Left renal cortex interstitium (tissue), 4 donors: ENCODE data around the gene TTYH2. TPM values are rescaled to one million over a fixed set of nuclear protein-coding genes. Genes with fewer than 3 reads are reported as not detected.
A peak's percentile ranks its signal among the peaks of the same experiment; 100 is the strongest.

ENCODE experiments used
- DNase-seq, 4 donors: peaks; one replicate each; pipeline ENCODE4 v3.0.0-alpha.2; 2013; ENCODE audit warnings: low read depth in 4 of 4, low spot score in 2 of 4, missing footprints in 1 of 4
- polyA plus RNA-seq, 4 donors: library from polyadenylated mRNA; unstranded; fragments of 120-200 nt; gene quantifications; one replicate each; pipeline ENCODE4 v1.2.1, GENCODE V29; 2013; ENCODE audit not compliant: insufficient read length in 4 of 4

The TTYH2 gene
- polyA plus RNA-seq, 4 donors, result 16.9 to 19.0 (median 18.3) TPM

DNA sequence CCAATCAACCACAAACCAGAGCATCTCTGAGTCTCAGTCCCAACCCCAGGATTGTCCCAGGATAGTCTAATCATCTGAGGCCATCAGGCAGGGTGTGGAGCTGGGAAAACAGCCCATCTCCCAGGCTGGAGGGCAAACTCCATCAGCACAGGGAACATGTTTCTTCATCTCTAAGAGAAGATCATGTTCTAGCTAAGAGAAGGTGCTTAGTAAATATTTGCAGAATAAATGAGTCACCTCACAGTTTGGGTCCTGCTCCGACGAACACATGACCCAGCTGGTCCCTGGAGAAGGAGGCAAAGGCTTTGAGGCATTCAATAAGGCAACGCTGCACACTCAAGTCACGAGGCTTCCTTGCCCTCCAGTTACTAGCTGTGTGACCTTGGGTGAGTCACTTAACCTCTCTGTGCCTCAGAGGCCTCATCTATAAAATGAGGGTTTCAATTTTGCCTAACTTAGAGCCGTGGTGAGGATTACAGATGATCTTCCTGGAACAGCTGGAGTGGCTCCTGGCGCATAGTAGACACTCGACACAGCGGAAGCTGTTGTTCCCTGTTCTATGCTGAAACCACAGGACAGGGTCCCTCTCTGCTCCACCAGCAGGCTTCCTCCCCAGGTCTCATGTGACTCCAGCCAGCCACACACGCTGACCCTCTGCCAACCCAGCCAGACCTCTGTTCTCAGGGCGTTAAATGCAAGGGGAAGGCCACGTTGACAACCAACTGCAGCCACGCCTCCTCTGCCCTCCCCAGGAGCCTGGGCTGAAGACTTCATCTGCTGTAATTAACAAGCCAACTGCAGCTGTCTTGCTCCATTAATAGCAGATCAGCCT is 20.2 kb upstream of the TTYH2 start:
- no peak for DNase-seq

DNA sequence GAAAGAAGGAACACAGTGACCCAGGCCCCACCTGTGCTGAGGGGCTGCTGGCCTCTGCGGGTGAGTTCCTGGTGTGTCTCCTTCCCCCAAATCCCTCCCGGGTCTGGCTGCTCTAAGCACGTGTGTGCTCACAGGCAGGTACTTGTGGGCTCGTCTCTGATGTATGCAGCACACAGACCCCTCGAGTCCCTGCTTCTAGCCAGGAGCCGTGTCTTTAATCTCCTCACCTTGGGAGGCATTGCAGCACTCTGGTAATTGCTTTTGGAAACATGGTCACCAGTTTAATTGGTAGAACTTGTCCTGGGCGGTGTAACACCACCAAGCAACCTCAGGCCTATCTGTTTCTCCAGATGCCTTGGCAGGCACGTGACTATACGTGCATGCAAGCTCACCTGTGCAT is 18.7 kb upstream of the TTYH2 start:
- DNase-seq, result no peak

DNA sequence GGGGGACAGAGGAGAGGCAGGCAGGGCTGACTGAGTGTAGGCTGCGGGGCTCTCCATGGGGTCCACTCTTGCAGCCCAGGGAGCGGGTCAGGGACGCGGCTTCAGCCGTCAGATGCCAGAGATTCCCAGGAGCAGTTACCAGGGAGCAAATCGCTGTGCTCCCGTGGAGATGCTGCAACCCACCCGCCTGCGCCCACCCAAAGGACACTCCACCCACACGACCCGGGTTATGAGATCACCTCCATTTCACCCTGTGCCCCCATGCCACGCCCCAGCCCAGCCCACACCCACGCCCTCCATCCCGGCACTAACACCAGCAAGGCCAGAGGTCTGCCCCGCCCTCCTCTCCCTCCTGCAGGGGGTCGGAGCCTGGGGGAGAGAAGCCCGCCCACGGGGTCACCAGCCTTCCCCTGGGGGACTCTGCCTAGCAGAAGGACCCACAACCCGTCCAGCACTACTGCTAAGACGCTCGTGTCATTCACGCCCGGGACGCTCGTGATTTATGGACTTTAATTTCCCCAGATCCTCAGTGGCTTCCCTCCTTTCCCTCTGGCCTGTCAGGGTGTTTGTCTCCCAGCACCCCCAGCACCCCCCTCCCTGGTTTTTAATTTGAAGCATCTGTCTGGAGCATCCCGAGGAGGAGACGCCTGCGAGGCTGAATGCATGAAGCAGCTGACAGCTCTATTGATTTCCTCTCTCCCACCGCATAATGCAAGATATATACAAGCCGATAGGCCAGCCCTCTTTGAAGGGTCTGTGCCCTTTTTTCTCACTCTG is 16.6 kb upstream of the TTYH2 start:
- DNase-seq, result no peak

DNA sequence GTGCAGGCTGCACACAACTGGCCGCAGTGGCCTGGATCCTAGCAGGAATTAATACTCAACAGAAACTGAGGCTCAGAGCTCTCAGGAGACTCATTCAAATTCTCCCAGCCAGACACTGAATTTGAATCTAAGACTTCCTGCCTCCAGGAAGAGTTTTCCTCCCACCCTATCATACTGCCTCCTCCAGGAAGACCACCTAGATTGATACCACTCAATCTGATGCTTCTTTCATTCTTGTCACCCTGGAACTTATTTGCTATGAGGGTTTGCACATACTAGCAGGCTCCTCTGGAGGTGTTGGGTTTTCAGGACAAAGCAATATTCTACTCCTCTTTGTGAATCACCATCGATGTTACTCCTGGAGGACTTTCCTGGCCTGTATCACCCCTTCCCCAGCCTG is 15.6 kb upstream of the TTYH2 start:
- no peak for DNase-seq

GRCh38 chr17:74198694-74199093 is 14.7 kb upstream of the TTYH2 start:
- DNase-seq, result no peak

DNA sequence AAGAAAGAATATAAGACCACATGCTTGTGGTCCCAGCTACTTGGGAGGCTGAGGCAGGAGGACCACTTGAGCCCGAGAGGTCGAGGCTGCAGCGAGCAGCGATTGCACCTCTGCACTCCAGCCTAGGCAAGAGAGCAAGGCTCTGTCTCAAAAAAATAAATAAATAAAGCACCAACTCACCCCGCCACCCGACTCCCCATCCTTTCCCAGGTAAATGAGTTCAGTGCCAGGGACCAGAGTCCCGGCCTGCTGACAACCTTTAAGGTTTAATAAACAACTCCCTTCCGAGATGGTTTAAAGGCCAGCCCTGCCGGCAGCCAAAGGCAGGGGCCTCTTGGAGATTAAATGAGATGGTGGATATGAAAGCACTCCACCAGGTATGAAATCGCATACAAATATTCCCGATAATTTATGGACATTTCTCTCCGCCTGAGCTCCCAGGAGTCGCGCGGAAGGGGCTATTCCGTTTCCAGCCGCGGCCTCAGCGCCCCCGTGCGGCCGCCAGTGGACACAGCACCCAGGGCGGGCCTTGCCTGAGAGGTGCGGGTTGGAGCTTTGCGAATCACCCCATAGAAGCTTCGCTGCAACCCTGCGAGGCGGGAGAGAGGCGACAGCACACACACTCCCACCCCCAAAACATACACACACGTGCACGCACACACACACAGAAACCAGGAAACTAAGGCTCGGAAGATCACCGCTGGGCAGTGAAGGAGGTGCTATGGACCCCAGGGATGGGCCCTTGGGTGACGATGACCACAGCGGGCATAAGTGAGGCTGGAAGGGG is 13.9 kb upstream of the TTYH2 start:
- no peak for DNase-seq

- DNase-seq, result no peak
Measured at GRCh38 chr17:74200112-74200511, 13.3 kb upstream of the TTYH2 start.

GRCh38 chr17:74201250-74201649 is 12.1 kb upstream of the TTYH2 start:
- no peak for DNase-seq

- DNase-seq, result no peak
Measured at GRCh38 chr17:74201948-74202347, 11.4 kb upstream of the TTYH2 start.

DNA sequence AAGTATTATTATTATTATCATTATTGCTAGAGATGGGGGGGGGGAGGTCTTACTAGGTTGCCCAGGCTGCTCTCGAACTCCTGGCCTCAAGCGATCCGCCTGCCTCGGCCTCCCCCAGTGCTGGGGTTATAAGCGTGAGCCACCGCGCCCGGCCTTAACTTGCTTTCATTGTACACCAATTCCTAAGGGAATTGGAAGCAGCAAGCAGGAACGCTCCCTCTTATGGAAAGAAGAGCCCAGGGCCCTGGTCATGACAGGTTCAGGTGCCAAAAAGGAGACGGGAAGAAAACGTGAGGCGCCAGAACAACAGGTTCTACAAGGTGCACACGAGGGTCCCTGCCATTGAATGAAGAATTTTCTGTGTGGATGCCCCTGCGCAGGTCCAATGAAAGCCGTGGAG is 10.4 kb upstream of the TTYH2 start:
- DNase-seq, result no peak

GRCh38 chr17:74203439-74204240 is 9.7 kb upstream of the TTYH2 start, which contains the start of gene RPL38:
Gene RPL38, plus strand, starts transcription at chr17:74203678. Its CDS starts 278 bp downstream, at chr17:74203956.
- peak; percentile 91 to 99 (median 94) for DNase-seq

- no peak for DNase-seq
Measured at GRCh38 chr17:74204474-74204873, 8.9 kb upstream of the TTYH2 start.

GRCh38 chr17:74205274-74205673 is 8.1 kb upstream of the TTYH2 start:
- no peak for DNase-seq

- DNase-seq, result no peak
Measured at GRCh38 chr17:74206332-74206818, 7.0 kb upstream of the TTYH2 start.

- no peak for DNase-seq
Measured at GRCh38 chr17:74210191-74211140, 2.9 kb upstream of the TTYH2 start.

- no peak for DNase-seq
Measured at GRCh38 chr17:74211141-74211911, 2.0 kb upstream of the TTYH2 start.

DNA sequence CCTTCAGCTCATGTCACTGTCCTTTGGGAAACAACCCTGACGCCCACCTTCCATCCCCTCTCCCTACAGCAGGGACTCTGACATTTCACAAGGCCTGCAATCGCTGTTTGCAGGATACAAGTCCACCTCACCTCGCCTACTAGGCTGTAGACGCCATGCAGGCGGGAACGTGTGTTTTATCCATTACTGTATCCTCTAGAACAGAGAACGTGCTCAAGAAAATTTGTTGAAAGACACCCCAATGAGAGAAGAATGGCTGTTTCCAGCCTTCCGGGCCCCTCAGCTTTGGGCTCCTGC is 1.5 kb upstream of the TTYH2 start:
- DNase-seq, result no peak

DNA sequence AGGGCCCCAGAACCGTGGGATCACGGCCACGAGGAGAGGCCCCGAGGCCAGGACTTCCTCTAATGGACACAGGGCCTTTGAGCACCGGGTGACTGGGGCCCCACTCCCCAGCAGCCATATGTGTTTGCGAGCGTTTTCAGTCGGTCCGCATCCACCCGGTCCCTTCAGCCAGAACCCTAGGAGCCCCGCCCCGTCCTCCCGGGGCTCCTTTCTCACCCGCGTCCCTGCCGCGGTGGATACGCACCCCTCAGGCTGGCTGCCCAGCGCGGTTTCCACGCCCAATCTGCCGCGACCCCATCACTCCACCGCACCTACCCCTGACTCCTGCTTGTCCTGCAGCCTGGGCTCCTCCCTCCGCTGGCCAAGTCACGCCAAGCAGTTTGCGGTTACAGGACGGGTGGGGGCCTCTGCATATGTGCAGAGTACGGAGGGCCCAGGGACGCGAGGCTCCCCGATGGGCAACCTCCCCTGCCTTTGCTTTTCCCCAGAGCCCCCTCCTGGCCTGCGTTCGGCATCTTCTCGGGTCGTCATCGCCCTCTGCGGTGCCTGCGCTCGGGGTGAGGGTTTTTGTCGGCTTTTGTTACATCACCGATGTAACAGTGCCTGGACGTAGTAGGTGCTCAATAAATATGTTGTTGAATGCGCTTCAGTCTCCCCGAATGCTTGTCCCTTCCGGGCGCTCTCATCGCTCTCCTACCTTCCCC is 1.0 kb upstream of the TTYH2 start:
- DNase-seq, result no peak
